ENCODE results near the gene PDCD4.

Gene PDCD4

GRCh38 chr10:110892602-110893288 lies 21.0 kb downstream of the PDCD4 start:
- no peak for DNase-seq (ENCODE audit: low read depth)
- no peak overlapping the region for H3K4me3 ChIP-seq (ENCODE audit: control insufficient read depth, low read depth, low read length)
- no peak for TF ChIP-seq CTCF (IDR thresholded peaks at IDR 0.05; ENCODE audit: control insufficient read depth, insufficient read depth, low read depth, low read length, missing control alignments)

DNA sequence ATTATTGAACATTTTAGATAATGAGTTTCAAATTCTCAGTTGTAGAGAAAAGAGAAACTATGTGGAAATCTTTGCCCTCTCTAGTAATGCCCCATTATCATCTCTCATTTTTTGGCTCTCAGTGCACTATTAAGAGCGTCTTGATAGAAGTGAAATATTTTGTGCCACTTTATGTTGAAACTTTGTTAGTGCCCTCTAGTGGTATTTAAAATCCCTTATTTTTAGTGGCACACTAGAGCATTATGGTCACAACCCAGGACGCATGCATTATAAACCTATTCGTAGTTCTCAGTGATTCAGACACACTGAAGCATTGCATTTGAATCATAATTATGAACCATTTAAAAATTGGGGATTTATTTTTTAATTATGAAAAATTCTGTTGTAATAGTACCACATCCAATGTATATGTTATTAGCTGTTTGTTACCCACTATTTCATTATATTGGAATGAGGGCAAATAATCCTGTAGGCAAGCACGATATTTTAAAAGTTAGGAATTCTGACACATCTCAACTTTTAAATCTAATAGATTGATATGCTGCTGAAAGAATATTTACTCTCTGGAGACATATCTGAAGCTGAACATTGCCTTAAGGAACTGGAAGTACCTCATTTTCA lies 21.9 kb downstream of the PDCD4 start:
- no peak for DNase-seq (ENCODE audit: low read depth)
- no peak overlapping the region for H3K4me3 ChIP-seq (ENCODE audit: control insufficient read depth, low read depth, low read length)
- peak; percentile 43 for TF ChIP-seq CTCF (IDR thresholded peaks at IDR 0.05; ENCODE audit: control insufficient read depth, insufficient read depth, low read depth, low read length, missing control alignments)

DNA sequence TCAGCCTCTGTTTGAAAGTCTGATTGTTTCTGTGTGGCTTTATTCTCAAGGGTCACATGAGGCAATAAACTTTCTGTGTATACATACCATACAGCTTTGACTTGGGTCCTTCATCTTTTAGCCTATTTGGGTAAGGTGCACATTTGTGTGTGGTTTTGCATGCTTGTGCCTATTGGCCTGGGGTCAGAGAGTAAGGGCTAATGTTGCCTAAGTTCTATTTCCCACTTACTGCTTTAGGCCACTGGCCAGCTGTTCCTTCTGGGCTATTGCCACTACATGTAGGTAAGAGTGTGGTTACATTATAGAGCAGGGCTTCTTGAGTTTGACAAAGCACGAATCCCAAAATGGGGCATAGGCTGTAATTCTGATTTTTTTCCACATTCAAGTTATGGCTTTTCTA lies 25.5 kb downstream of the PDCD4 start:
- no peak overlapping the region for H3K4me3 ChIP-seq (ENCODE audit: control insufficient read depth, low read depth, low read length)
- no peak for TF ChIP-seq CTCF (IDR thresholded peaks at IDR 0.05; ENCODE audit: control insufficient read depth, insufficient read depth, low read depth, low read length, missing control alignments)
- no peak for DNase-seq (ENCODE audit: low read depth)

DNA sequence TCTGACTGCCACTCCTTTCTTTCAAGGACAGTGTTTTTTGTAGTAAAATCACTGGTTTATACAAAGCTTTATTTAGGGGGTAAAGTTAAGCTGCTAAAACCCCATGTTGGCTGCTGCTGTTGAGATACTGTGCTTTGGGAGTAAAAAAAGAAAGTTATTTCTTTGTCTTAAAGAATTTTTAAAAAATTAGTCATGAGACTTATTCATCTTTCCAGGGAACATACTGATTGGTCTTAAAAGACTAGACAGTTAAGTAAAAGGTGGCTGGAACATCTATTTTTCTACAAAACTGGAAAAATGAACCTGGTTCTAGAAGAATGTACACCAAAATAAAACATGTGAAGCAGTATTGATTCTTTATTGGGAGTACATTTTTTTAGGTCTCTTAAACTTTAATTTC lies 26.7 kb downstream of the PDCD4 start:
- no peak for DNase-seq (ENCODE audit: low read depth)
- TF ChIP-seq CTCF (IDR thresholded peaks at IDR 0.05; ENCODE audit: control insufficient read depth, insufficient read depth, low read depth, low read length, missing control alignments): no peak

GRCh38 chr10:110900983-110901382 lies 29.3 kb downstream of the PDCD4 start:
- TF ChIP-seq CTCF (IDR thresholded peaks at IDR 0.05; ENCODE audit: control insufficient read depth, insufficient read depth, low read depth, low read length, missing control alignments): no peak
- no peak overlapping the region for H3K4me3 ChIP-seq (ENCODE audit: control insufficient read depth, low read depth, low read length)
- DNase-seq (ENCODE audit: low read depth): no peak

More for the DNA sequence above, 26.7 kb downstream of the PDCD4 start:
- no peak overlapping the region for H3K4me3 ChIP-seq (ENCODE audit: control insufficient read depth, low read depth, low read length)

- TF ChIP-seq CTCF (IDR thresholded peaks at IDR 0.05; ENCODE audit: control insufficient read depth, insufficient read depth, low read depth, low read length, missing control alignments): no peak
- no peak overlapping the region for H3K4me3 ChIP-seq (ENCODE audit: control insufficient read depth, low read depth, low read length)
- peak; percentile 48 for DNase-seq (ENCODE audit: low read depth)
Measured at GRCh38 chr10:110901954-110902819, 30.5 kb downstream of the PDCD4 start.

Data from AG09309 (cell line).